SIG-M5 treated with dmso at 0.1 percent for 504 hours (cell line): ENCODE results near the gene CCDC182.

Source experiments
- DNase-seq: peaks from one replicate; lab custom pipeline; 2025; ENCODE audit not compliant: unreplicated experiment; lab: John Stamatoyannopoulos, UW

CCDC182 gene

GRCh38 chr17:57701124-57701523 lies 44.0 kb downstream of the CCDC182 start:
- DNase-seq = no peak

- no peak for DNase-seq
Measured at GRCh38 chr17:57699751-57700219, 45.3 kb downstream of the CCDC182 start.

DNA sequence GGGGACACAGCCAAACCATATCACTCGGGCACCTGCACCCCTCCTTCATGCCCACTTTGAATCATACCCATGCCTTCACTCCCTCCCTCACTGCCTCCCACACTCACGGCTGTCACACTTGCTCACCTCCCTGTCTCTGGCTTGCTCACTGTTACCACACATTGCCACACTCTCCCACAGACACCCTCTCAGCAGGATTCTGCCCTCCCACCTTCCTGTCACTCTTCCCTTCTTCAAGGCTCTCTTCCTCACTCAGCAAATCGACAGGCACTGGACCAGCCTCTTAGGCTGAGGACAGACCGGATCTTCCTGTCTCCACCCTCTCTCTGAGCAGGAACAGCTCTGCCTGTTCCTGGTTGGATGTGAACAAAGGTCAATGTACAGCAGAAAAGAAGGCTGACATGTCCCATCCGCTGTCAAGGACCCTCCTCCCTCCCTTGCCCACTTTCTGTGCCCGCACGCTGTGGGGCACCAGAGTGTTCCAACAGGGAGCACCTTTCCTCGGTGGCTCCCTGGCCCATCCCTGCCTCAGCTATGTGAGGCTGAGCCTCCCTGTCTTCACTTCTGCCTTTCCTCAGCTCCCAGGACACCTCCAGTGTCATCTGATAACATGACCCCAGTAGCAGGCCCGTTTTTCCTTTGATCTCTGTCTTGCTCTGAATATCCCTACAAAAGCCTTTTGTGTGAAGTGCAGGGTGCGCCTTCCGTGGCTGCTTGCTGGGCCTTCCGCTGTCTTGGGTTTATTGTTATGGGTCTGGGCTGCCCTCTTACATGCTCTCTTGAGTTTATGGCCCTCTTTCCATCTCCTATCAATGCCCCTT lies 47.0 kb downstream of the CCDC182 start:
- peak; percentile 33 for DNase-seq

GRCh38 chr17:57697197-57697596 lies 47.9 kb downstream of the CCDC182 start:
- no peak for DNase-seq

GRCh38 chr17:57696050-57696449 lies 49.0 kb downstream of the CCDC182 start:
- no peak for DNase-seq
